Measurements from ENCODE around the gene UNC45A.
"Not testable (repeated sequence)": the region's sequence is repeated elsewhere in the genome, so short reads cannot be mapped to it uniquely, and the experiment has no call there.

UNC45A gene, protein sequence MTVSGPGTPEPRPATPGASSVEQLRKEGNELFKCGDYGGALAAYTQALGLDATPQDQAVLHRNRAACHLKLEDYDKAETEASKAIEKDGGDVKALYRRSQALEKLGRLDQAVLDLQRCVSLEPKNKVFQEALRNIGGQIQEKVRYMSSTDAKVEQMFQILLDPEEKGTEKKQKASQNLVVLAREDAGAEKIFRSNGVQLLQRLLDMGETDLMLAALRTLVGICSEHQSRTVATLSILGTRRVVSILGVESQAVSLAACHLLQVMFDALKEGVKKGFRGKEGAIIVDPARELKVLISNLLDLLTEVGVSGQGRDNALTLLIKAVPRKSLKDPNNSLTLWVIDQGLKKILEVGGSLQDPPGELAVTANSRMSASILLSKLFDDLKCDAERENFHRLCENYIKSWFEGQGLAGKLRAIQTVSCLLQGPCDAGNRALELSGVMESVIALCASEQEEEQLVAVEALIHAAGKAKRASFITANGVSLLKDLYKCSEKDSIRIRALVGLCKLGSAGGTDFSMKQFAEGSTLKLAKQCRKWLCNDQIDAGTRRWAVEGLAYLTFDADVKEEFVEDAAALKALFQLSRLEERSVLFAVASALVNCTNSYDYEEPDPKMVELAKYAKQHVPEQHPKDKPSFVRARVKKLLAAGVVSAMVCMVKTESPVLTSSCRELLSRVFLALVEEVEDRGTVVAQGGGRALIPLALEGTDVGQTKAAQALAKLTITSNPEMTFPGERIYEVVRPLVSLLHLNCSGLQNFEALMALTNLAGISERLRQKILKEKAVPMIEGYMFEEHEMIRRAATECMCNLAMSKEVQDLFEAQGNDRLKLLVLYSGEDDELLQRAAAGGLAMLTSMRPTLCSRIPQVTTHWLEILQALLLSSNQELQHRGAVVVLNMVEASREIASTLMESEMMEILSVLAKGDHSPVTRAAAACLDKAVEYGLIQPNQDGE

GRCh38 chr15:90934949-90935751, at the start of gene UNC45A:
Gene UNC45A, plus strand, starts transcription at chr15:90935285. Its CDS starts 40 bp downstream, at chr15:90935325.
- DNase-seq = peak; percentile 77

DNA sequence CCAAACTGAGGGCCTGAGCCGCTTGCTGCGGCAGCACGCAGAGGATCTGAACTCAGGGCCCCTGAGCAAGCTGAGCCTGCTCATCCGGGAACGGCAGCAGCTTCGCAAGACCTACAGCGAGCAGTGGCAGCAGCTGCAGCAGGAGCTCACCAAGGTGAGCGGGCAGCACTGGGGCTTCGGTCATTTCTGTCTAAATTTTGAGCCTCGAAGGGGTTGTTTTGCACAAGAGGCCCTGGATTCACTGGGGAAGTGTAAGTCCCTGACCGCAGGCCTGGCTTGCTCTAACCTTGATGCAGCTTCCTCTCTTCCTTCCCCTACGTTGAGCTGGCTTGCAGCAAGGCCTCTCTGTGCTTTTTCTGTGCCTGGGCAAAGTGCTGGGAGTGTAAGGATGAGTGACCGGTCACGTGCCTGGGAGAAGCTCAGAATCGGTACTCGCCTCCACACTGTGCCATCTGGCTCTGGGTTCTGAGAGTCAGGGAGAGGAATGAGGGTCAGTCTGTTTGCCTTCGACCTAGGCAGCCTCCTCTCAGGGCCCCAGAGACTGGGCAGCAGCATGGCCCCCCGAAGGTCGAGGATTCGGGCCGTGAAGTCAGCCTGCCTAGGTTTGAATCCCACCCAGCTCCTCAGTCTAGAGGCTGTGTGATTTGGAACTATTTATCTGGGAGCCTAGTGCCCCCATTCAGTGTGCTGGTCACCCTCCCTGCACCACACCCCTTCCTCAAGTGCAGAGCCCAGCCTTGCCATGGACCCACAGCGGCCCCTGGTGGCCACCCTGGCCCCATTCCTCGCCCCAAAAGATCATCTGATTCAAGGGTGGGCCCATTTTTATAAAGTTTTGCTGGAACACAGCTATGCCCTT, 49.4 kb upstream of the UNC45A start:
- no peak for DNase-seq

DNA sequence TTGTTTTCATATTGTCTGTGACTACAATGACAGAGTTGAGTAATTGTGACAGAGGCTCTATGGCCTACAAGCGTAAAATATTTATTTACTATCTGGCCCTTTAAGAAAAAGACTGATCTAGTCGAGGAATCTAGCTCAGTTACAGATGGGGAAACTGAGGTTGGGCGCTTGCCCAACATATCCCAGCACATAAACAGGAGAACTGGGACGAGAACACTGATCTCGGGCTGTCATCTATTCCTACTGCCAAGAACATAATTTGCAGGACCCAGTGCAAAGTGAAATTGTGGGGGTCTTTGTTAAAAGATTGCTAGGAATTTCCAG, 48.8 kb upstream of the UNC45A start:
- no peak for DNase-seq

- DNase-seq = no peak
Observed at GRCh38 chr15:90887037-90887481, 48.0 kb upstream of the UNC45A start.

- no peak for DNase-seq
Observed at GRCh38 chr15:90889313-90889730, 45.8 kb upstream of the UNC45A start.

DNA sequence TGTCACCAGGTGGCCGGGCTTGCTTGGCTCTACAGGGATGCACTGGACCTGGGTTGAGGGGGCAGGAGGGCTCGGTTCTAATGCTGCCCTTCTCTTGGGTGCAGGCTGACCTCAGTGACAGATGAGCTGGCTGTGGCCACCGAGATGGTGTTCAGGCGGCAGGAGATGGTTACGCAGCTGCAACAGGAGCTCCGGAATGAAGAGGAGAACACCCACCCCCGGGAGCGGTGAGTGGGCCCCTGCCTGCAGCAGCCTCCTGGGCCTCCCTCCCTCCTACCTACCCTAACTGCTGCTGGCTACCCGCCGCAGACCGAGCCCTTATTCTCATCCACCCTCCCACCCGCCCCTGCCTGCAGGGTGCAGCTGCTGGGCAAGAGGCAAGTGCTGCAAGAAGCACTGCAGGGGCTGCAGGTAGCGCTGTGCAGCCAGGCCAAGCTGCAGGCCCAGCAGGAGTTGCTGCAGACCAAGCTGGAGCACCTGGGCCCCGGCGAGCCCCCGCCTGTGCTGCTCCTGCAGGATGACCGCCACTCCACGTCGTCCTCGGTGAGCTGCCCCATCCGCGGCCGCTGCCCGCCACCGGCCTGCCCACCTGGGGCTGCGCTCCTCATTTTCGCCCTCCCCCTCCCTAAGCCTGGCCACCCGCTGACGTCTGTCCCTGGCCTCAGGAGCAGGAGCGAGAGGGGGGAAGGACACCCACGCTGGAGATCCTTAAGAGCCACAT, 45.2 kb upstream of the UNC45A start:
- DNase-seq = no peak

GRCh38 chr15:90890839-90891238, 44.2 kb upstream of the UNC45A start:
- DNase-seq = no peak

- DNase-seq = no peak
Observed at GRCh38 chr15:90891346-90891949, 43.6 kb upstream of the UNC45A start.

DNA sequence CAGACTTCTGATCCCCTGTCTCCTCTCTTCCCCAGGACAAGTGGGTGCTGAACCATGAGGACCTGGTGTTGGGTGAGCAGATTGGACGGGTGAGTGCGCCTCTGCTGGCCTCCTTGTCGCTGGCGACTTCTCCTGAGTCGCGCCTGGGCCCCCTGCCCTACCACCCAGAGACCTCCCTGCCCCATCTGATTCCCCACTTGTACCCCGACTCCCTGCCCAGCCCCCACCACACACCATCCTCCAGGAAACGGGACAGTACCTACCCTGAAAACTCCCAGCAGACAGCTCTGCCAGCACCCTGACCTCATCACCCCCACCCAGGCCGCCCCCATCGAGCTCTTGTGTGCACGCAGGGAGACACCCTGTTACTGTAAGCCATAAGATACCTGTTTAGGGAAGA, 43.1 kb upstream of the UNC45A start:
- DNase-seq = no peak

DNA sequence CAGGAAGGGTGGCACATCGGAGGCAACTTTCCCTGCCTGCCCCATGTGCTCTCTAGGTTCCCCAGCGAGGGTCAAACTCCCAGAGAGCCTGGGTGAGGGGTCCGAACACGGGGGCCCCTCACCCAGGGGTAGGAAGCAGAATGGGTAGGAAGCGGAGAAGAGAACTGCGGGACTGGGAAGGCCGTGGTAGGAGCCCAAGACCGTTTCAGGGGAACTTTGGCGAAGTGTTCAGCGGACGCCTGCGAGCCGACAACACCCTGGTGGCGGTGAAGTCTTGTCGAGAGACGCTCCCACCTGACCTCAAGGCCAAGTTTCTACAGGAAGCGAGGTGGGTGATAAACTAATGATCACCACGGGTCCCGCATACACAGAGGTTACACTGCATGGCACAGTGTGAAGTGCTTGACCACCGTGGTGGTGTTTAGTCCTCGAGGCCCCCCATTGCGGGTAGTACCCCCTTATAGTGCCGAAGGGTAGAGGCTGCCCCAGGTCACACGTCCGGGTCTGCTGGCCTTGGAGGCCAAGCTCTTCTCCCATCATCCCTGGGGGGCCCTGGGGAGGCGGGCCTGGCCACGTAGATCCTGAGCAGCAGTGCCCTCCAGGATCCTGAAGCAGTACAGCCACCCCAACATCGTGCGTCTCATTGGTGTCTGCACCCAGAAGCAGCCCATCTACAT, 42.4 kb upstream of the UNC45A start:
- DNase-seq = no peak

DNA sequence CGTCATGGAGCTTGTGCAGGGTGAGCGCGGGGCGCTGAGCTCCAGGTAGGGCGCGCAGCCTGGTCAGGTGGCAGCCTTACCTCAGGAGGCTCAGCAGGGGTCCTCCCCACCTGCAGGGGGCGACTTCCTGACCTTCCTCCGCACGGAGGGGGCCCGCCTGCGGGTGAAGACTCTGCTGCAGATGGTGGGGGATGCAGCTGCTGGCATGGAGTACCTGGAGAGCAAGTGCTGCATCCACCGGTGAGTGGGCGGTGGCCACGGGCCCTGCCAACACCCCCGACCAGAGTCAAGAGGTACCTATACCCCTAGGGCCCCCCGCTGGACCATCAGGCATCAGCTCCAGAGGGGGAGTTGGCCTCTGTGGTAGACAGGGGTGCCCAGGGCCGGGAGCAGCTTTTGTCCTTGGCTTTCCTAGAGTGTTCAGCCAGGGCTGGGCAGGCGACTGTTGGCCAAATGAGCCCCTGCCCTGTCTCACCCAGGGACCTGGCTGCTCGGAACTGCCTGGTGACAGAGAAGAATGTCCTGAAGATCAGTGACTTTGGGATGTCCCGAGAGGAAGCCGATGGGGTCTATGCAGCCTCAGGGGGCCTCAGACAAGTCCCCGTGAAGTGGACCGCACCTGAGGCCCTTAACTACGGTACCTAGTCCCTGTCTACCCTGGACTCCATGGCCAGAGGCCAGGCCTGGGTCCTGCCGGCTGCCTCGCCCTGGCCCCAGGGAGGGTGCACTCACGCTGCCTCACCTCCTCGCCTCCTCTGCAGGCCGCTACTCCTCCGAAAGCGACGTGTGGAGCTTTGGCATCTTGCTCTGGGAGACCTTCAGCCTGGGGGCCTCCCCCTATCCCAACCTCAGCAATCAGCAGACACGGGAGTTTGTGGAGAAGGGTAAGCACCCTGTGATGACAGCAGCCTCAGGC, 41.7 kb upstream of the UNC45A start:
- no peak for DNase-seq

GRCh38 chr15:90895571-90896117, 39.4 kb upstream of the UNC45A start:
- no peak for DNase-seq

- DNase-seq = not testable (repeated sequence)
Observed at GRCh38 chr15:90897131-90897655, 37.9 kb upstream of the UNC45A start.

- DNase-seq = no peak
Observed at GRCh38 chr15:90901175-90902039, 33.7 kb upstream of the UNC45A start.

DNA sequence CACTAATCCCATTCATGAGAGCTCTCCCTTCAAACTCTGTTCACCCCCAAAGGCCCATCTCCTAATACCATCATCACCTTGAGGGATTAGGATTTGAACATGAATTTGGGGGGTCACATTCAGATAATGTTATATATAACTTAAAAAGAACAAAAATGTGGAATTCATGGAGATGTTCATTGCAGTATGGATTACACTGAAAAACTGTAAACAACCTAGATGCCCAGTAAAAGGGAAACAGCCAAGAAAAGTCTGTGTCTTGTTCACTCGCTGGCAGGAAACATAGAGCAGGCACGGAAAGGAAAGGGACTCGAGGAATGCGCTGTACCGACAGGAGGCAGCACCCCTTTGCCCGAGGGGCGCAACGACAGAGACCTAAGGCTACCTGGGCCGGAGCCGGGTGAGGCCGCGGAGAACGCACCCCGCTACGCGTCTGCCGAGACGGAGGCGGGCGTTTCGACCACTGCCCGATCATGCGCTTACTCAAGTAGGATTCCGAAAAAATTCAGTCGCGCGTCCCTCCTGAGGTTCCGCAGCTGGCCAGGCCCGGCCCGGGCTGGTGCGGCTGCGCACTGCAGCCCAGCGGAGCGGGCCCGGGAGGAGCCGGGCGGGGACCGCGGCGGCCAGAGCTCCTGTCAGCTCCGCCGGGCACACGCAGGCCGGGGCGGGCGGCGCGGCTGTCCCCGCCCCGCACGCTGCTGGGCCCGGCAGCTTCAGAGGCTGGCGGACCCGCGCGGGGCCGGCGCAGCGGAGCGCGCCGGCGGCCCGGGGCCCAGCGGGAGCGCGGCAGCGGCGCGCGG, 32.8 kb upstream of the UNC45A start:
- peak; percentile 92 for DNase-seq
